ENCODE results near the gene HEY2.
A peak's percentile ranks its signal among the peaks of the same experiment; 100 is the strongest.
"Not testable (repeated sequence)": the region's sequence is repeated elsewhere in the genome, so short reads cannot be mapped to it uniquely, and the experiment has no call there.

The HEY2 gene

DNA sequence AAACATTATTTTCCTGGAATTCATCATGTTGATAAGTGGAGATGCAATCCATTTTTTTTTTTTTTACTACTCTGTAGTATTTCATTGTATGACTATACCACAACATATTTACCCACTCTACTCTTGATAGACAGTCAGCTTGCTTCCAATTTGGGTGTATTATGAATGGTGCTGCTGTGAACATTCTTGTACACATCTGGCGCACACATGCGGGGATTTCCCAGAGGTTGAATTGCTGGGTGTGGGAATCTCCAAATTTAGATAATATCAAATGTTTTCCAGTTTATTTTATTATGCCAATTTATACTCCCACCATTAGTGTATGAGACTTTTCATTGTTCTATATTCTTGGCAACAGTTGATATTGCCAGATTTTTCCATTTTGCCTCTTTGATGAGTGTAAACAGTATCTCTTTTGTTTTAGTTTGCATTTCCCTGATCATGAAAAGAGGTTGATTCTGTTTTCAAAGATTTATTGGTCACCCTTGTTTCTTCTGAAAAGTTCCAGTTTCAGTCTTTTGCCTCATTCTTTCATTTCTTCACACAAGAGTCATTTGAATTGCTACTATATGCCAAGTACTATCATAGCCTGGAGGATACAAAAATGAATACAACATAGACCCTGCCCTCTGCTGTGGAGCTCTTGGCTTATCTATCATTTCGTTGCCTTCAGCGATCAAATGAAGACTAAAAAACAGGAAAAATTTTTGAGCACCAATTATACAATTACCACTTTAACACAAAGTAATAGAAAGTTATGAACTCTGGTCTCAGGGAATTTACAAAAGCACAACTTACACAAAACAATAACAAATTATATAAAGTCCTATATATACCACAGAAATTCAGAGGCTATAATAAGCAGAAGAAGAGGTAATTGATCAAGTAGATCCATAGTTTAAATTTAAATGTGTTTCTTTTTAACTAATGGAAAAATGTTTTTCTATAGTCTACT is 24.2 kb downstream of the HEY2 start:
- no peak for DNase-seq (ENCODE audit: low spot score)

DNA sequence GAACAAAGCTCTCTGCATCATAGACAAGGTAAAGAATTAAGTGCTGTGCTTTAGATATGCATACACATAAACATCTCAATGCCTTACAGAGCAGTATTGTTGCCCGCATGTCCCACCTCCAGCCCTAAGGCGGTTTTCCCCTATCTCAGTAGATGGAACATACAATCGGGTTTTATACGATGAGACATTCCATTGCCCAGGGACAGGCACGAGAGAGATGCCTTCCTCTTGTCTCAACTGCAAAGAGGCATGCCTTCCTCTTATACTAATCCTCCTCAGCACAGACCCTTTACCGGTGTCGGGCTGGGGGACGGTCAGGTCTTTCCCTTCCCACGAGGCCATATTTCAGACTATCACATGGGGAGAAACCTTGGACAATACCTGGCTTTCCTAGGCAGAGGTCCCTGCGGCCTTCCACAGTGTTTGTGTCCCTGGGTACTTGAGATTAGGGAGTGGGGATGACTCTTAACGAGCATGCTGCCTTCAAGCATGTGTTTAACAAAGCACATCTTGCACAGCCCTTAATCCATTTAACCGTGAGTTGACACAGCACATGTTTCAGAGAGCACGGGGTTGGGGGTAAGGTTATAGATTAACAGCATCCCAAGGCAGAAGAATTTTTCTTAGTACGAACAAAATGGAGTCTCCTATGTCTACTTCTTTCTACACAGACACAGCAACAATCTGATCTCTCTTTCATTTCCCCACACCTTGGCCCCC is 26.8 kb downstream of the HEY2 start:
- not testable (repeated sequence) for DNase-seq (ENCODE audit: low spot score)

DNA sequence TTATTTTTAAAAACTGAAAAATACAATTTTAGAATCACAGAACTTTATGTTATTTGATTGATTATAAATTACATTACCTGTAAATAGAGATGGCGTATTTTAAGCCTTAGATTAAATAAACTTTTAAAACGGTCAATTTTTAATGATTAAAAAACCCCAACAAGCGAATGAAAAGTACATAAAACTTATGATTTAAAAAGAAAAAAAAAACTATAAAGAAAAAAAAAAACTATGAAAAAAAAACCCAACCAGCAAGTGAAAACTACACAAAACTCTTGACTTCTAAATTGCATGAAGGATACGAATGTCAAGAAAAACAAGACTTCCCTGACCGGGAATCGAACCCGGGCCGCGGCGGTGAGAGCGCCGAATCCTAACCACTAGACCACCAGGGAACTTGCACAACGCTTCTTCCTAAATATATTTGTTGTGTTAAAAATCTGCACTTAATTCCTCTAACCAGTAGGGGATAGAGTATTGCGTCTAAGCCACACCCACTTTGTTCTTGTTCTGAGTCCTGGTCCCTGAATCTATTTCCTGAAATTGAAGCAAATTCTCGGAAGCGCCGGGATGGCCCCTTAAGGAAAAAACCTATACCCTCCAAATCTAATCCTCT is 30.6 kb downstream of the HEY2 start:
- peak; percentile 89 for DNase-seq (ENCODE audit: low spot score)

DNA sequence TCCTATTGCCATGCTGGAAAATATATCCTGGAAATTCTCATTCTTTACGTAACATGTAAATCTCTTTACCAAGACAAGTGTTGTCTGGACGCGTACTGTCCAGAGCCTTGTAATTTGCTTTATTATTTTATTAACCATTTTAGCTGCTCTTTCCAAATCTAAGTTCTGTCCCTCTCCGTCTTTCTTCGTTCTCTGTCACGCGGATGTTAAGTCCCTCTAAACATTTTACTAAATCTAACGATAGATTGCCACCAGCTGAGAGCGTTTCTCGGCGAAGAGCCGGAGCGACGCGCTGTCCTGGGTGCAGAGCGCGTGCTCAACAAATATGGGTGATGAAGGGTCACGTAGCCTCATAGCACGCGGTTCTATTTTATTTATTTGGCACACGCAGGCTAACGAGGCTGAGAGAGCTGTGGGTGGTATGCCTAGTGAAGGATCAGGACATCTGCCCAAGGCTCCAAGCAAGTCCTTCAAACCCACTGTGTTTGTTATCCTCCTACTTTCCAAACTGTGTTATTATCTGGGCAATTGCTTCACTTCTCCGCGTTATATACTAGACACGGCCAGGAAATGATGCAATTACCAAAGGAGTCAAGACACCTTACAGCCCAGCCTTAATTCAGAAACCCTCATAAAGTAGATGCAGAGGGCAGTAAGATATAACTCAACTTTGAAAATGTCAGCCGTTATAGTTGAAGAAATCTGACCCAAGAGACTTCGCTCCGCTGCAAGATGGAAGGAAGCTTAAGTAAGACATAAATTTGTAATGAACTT is 31.3 kb downstream of the HEY2 start:
- DNase-seq (ENCODE audit: low spot score), result peak; percentile 61

DNA sequence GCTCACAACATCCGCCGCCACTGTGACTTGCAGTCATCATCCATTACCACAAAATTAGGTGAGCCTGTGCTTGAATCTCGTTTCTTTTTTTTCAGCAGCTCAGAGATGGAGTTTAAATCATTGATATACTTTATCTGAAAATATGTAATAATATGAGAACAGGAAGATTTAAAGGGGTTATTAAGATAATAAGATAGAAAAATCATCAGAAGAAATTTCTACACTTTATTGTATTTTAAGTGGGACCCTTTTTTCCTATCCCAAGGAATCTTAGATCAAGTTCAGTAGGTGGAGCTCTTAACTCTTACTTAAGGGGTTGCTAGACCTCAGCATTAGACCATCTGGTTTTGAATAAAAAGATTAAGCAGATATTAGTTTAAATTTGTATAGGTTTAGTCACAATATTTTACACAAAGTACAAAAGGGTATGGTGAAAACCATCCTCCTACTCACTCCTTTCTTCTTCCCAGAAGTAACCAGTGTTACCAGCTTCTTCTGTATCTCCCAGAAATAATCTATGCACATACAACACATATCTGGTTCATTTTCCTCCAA is 32.0 kb downstream of the HEY2 start:
- DNase-seq (ENCODE audit: low spot score), result peak; percentile 62

DNA sequence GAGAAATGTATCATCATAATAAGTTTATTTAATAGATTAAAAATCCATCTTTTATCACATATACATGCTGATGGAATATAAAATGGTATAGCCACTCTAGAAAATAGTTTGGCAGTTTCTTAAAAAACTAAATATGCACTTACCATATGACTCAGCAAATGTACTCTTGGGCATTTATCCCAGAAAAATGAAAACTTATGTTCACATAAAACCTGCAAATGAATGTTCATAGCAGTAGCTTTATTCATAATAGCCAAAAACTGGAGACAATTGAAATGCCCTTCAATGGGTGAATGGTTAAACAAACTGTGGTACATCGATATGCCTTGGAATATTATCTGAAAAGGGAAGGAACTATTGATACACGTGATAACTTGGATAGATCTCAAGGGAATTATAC is 34.9 kb downstream of the HEY2 start:
- no peak for DNase-seq (ENCODE audit: low spot score)

DNA sequence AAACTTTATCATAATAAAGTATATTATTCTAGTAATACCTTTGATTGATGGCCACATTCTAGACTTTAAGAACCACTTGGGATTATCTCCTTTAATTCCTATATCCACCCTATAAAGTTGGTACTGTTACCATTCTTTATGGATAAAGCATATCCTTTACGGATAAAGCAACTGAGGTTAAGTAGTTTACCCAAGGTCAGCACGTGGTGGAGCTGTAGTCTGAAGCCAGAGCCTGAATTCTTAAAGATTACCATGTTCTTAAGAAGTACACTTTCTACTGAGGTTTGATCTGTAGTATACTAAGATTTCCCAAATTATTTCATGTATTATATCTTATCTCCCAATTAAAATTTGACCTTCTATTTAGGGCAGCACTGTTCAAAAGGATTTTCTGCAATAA is 38.4 kb downstream of the HEY2 start:
- DNase-seq (ENCODE audit: low spot score), result no peak

DNA sequence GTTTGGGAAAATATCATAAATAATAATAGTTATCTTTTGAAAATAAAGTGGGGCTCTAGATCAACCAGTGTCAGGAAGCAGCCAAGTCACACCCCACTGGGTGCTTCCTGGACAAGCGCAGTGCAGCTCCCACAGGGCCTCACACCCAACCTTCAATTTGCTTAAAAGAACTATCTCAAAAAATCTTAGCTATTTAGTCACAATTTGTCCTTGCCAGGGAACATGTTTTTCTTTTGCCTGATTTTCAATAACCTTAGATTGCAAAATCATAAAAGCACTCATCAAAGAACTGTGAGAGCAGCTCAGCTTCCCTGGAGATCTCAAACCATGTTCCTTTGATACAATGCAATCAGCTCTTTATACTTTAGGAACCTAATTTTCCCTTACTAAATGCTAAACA is 39.7 kb downstream of the HEY2 start:
- peak; percentile 23 for DNase-seq (ENCODE audit: low spot score)

DNA sequence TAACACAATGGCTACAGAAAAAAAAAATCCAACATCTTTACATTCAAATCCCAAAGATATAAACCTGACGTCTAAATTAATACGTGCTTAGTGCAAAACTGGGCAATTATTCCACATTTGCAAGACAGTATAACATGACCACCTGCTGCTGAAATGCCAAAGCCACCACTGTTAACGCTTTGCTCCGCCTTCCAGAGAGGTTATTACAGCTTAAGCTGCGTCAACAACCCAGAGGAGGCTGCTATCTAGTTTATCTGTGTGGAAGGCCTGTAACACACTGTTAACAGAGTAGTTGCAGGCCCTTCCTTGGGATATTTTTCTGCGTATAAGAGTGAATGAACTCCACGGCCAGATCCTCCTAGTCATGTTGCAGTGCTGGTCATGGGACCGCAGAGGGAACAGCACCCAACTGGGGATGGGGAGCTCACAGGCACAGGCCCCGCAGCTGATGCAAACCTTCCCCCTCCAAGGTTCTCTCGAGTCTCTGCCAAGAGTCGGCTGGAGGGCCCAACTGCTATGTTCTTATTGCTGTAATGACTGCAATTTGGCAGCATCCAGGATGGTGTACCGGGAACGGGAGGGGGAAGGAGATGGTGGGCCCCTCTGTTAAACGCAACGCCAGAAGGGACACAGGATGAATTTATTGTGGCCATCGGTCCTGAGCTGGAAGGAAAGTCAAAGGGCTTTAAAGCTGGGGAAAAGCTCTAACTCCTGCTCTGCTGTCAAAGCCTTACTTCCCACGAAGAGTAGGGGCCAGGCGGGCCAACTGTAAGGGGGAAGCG is 40.3 kb downstream of the HEY2 start:
- DNase-seq (ENCODE audit: low spot score), result peak; percentile 32

- DNase-seq (ENCODE audit: low spot score), result peak; percentile 82
These were observed 41.1 kb downstream of the HEY2 start, which contains the start of gene NCOA7 for GRCh38 chr6:125790358-125791150. Gene NCOA7, plus strand, starts transcription at chr6:125790960. Its CDS starts 24,395 bp downstream, at chr6:125815355.

GRCh38 chr6:125791151-125791819 is 41.9 kb downstream of the HEY2 start:
- peak; percentile 59 for DNase-seq (ENCODE audit: low spot score)

- DNase-seq (ENCODE audit: low spot score), result no peak
These were observed 42.4 kb downstream of the HEY2 start for GRCh38 chr6:125791820-125792165.

GRCh38 chr6:125792172-125792571 is 42.7 kb downstream of the HEY2 start:
- no peak for DNase-seq (ENCODE audit: low spot score)

DNA sequence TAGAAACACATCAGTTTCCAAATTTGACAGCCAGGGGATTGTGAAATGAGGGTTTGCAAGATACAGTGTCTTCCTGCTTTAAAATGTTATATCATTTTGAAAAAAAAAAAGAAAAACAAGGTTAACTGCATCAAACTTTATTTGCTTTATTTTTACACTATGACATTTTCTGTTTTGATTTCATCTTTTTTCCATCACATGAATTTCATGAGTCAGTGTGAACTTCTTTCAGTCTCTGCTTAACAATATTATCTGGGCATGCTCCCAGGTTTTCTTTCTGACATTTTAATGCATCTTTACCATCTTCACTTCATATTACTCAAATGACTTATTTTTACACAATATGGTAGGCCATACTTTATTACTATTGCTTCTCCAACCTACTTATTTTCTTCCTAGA is 43.2 kb downstream of the HEY2 start:
- no peak for DNase-seq (ENCODE audit: low spot score)

DNA sequence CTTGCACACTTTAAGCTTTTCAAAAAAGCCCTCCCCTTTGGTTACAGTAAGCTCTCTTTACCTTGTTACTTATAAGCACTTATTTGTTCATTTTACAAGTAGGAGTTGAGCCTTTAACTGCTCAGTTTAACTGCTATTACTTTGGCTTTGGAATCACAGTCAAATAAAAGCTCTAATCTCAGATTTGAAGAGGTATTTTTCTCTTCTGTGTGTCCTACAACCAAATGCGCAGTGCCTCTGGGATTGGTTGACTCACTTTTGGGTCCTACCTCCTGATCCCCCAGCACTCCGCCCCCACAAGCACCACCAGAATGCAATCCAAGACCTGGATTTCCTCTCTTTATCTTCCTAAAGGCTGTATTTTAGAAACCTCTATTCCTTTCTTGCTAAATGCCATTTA is 43.8 kb downstream of the HEY2 start:
- no peak for DNase-seq (ENCODE audit: low spot score)

- no peak for DNase-seq (ENCODE audit: low spot score)
These were observed 44.4 kb downstream of the HEY2 start for GRCh38 chr6:125793863-125794262.

GRCh38 chr6:125794342-125795137 is 45.1 kb downstream of the HEY2 start:
- no peak for DNase-seq (ENCODE audit: low spot score)

DNA sequence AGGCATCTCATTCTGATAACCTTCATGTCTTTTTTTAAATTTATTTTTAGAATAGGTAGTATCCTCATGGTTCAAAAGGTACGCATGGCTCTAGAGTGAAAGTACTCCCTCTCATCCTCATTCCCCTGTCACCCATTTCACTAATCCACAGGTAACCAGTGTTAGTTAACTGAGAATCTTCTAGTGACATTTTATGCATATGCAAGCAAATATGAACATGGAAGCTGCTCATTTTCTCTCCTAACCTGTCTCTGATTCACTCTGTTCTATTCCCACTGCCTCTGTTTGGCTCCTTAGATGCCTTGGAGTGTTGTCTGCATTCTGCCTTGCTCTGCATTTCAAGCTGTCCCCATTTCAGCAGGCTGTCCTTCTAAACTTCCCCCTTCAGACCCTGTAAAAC is 45.9 kb downstream of the HEY2 start:
- DNase-seq (ENCODE audit: low spot score), result no peak

All from CD4-positive, alpha-beta T cell treated with Interleukin-6 at 100 ng/mL for 8 hours (primary cell).